Endodermal cell (in vitro differentiated cells): ENCODE data around the gene SERTAD1. TPM values are rescaled to one million over a fixed set of nuclear protein-coding genes. Genes with fewer than 3 reads are reported as not detected.
"Not testable (repeated sequence)": the region's sequence is repeated elsewhere in the genome, so short reads cannot be mapped to it uniquely, and the experiment has no call there.

Experiments used
- DNase-seq: peaks from one replicate; pipeline ENCODE4 v3.0.0-alpha.2; 2017
- H3K27ac ChIP-seq: 2 replicates; pipeline ENCODE4 v1.5.1; 2013; ENCODE audit warnings: mild to moderate bottlenecking, low read depth, low read length, moderate library complexity
- H3K27me3 ChIP-seq: 2 replicates; pipeline ENCODE4 v1.6.1; 2013; ENCODE audit warnings: mild to moderate bottlenecking, low read length, moderate library complexity; ENCODE audit not compliant: insufficient read depth, control insufficient read depth, poor library complexity, severe bottlenecking
- H3K36me3 ChIP-seq: 2 replicates; pipeline ENCODE4 v1.7.0; 2013; ENCODE audit warnings: mild to moderate bottlenecking, low read length, moderate library complexity; ENCODE audit not compliant: control insufficient read depth, insufficient read depth
- H3K4me1 ChIP-seq: one replicate; pipeline ENCODE4 v1.7.0; 2013; ENCODE audit warnings: low read length; ENCODE audit not compliant: control insufficient read depth, insufficient read depth
- H3K4me3 ChIP-seq: 2 replicates; pipeline ENCODE4 v1.5.1; 2013; ENCODE audit warnings: mild to moderate bottlenecking, low read length, moderate library complexity
- H3K9ac ChIP-seq: 2 replicates; pipeline ENCODE4 v1.6.1; 2013; ENCODE audit warnings: mild to moderate bottlenecking, low read length, moderate library complexity; ENCODE audit not compliant: poor library complexity, severe bottlenecking; ENCODE audit errors: extremely low read depth
- H3K9me3 ChIP-seq: 2 replicates; pipeline ENCODE4 v1.6.1; 2013; ENCODE audit warnings: mild to moderate bottlenecking, low read length, moderate library complexity; ENCODE audit not compliant: control insufficient read depth
- H3K27ac Mint-ChIP-seq: 2 replicates; pipeline ENCODE4 v1.8.0; 2020; ENCODE audit warnings: mixed read lengths
- H3K27me3 Mint-ChIP-seq: 2 replicates; pipeline ENCODE4 v1.8.0; 2021; ENCODE audit warnings: mild to moderate bottlenecking, mixed read lengths; ENCODE audit not compliant: insufficient read depth
- H3K36me3 Mint-ChIP-seq: 2 replicates; pipeline ENCODE4 v1.8.0; 2020; ENCODE audit warnings: low read depth, mixed read lengths
- H3K4me1 Mint-ChIP-seq: 2 replicates; pipeline ENCODE4 v1.8.0; 2020; ENCODE audit warnings: mixed read lengths
- H3K4me3 Mint-ChIP-seq: 2 replicates; pipeline ENCODE4 v1.8.0; 2020; ENCODE audit warnings: mild to moderate bottlenecking, moderate library complexity, mixed read lengths
- H3K9me3 Mint-ChIP-seq: 2 replicates; pipeline ENCODE4 v1.8.0; 2020; ENCODE audit warnings: mild to moderate bottlenecking, mixed read lengths
- WGBS, 2 experiments: methylation state at CpG; one replicate each; pipeline versions ENCODE4 v1.1.5 to v1.1.7; 2013; ENCODE audit warnings: missing lambda C conversion rate in 2 of 2, mixed read lengths in 1 of 2; ENCODE audit not compliant: insufficient coverage in 1 of 2, insufficient read length in 1 of 2; 5-methylcytosine and 5-hydroxymethylcytosine counted together
- total RNA-seq, 2 donors: library from RNA; stranded (reverse); fragmentation: NEBNext Ultra II Directional in 1 of 2; extraction: Animal tissue kit (Norgen Biotek cat#: 25700) in 1 of 2; gene quantifications; 2 replicates in 1 of 2; 3 replicates in 1 of 2; pipeline ENCODE4 v1.2.1, GENCODE V29; 2021
- TF ChIP-seq, protein P1 (sequence below): fragments of 200-600 bp; sonication (generic); conservative IDR thresholded peaks from 2 replicates; pipeline ENCODE4 v1.5.0; 2021; ENCODE audit warnings: antibody characterized with exemption, mild to moderate bottlenecking

The SERTAD1 gene
- total RNA-seq, 2 donors from 2014 or later = 4.0 to 4.5 TPM

DNA sequence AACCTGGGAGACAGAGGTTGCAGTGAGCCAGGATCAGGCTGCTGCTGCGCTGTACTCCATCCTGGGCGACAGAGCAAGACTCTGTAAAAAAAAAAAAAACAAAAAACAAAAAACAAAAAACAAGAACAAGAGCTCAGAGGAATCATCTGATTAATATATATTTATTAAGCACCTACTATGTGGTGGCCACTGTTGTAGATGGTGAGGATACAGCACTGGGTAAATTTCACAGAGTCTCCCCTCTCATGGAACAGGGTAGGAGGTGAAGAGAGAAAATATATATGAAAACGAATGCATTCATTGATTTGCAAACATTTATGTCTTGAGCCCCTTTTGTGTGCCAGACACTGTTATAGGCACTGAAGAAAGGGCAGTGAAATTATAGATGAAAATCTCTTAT lies 5.9 kb upstream of the SERTAD1 start:
- no peak overlapping the region for H3K4me3 ChIP-seq
- WGBS, 2 experiments = 84 to 100% methylated on average over 1 to 2 of the region's 3 CpGs
- H3K27me3 ChIP-seq = no peaks in the 10 kb centered on the region
- no peaks in the 10 kb centered on the region for H3K4me1 ChIP-seq
- Mint-ChIP-seq H3K9me3 (no peaks in the 10 kb centered on the region), H3K27ac (no peak overlapping the region), H3K36me3 (no peaks in the 10 kb centered on the region), H3K4me3 (no peak overlapping the region), H3K4me1 (peaks cover 11% of the 10 kb centered on the region), H3K27me3 (peaks cover 1% of the 10 kb centered on the region)
- no peaks in the 10 kb centered on the region for H3K9me3 ChIP-seq
- TF ChIP-seq, protein P1, sequence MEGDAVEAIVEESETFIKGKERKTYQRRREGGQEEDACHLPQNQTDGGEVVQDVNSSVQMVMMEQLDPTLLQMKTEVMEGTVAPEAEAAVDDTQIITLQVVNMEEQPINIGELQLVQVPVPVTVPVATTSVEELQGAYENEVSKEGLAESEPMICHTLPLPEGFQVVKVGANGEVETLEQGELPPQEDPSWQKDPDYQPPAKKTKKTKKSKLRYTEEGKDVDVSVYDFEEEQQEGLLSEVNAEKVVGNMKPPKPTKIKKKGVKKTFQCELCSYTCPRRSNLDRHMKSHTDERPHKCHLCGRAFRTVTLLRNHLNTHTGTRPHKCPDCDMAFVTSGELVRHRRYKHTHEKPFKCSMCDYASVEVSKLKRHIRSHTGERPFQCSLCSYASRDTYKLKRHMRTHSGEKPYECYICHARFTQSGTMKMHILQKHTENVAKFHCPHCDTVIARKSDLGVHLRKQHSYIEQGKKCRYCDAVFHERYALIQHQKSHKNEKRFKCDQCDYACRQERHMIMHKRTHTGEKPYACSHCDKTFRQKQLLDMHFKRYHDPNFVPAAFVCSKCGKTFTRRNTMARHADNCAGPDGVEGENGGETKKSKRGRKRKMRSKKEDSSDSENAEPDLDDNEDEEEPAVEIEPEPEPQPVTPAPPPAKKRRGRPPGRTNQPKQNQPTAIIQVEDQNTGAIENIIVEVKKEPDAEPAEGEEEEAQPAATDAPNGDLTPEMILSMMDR = no peak
- H3K27ac ChIP-seq = no peak overlapping the region
- DNase-seq = no peak
- no peaks in the 10 kb centered on the region for H3K36me3 ChIP-seq
- H3K9ac ChIP-seq = no peak overlapping the region

- not testable (repeated sequence) for H3K27ac ChIP-seq, H3K27ac Mint-ChIP-seq, H3K4me3 Mint-ChIP-seq, DNase-seq, H3K9me3 ChIP-seq, H3K9ac ChIP-seq, H3K36me3 ChIP-seq, H3K27me3 ChIP-seq, H3K36me3 Mint-ChIP-seq, H3K4me1 ChIP-seq, H3K27me3 Mint-ChIP-seq, H3K4me3 ChIP-seq, H3K9me3 Mint-ChIP-seq
- peaks cover 11% of the 10 kb centered on the region for H3K4me1 Mint-ChIP-seq
- WGBS, 2 experiments = 98 to 100% methylated on average over 10 of the region's 10 CpGs
Observed at GRCh38 chr19:40430242-40430641, 4.5 kb upstream of the SERTAD1 start.

- H3K4me1 ChIP-seq, H3K36me3 Mint-ChIP-seq, H3K27me3 ChIP-seq, H3K9ac ChIP-seq, H3K27ac Mint-ChIP-seq, H3K9me3 Mint-ChIP-seq, H3K27me3 Mint-ChIP-seq, H3K4me3 Mint-ChIP-seq, H3K27ac ChIP-seq, H3K4me3 ChIP-seq, H3K36me3 ChIP-seq, DNase-seq, H3K9me3 ChIP-seq: not testable (repeated sequence)
- peaks cover 12% of the 10 kb centered on the region for H3K4me1 Mint-ChIP-seq
- 83 to 96% methylated on average over 6 of the region's 7 CpGs for WGBS, 2 experiments
Observed at GRCh38 chr19:40428197-40428596, 2.4 kb upstream of the SERTAD1 start.

GRCh38 chr19:40424637-40425449 lies 949 bp downstream of the SERTAD1 start:
- Histone ChIP-seq H3K4me3 (peak overlapping the region; percentile 95), H3K36me3 (peaks cover 10% of the 10 kb centered on the region), H3K9me3 (no peaks in the 10 kb centered on the region), H3K27me3 (no peaks in the 10 kb centered on the region), H3K9ac (peak overlapping the region; percentile 66), H3K4me1 (no peaks in the 10 kb centered on the region), H3K27ac (peak overlapping the region; percentile 95)
- H3K36me3 Mint-ChIP-seq = peaks cover 5% of the 10 kb centered on the region
- peak overlapping the region; percentile 97 for H3K27ac Mint-ChIP-seq
- no peaks in the 10 kb centered on the region for H3K9me3 Mint-ChIP-seq
- DNase-seq = peak; percentile 70
- peak overlapping the region; percentile 88 for H3K4me3 Mint-ChIP-seq
- peaks cover 1% of the 10 kb centered on the region for H3K27me3 Mint-ChIP-seq
- TF ChIP-seq, protein P1 = no peak
- peaks cover 10% of the 10 kb centered on the region for H3K4me1 Mint-ChIP-seq
- 0 to 3% methylated on average over 13 to 28 of the region's 28 CpGs for WGBS, 2 experiments
